Ascending aorta (tissue), 2 donors: Measurements from ENCODE around the gene RTN4. TPM values are rescaled to one million over a fixed set of nuclear protein-coding genes. Genes with fewer than 3 reads are reported as not detected.

Source experiments
- DNase-seq, 2 donors: peaks; one replicate each; pipeline ENCODE4 v3.0.0-alpha.2; 2019; ENCODE audit warnings: low spot score in 2 of 2
- H3K27ac ChIP-seq, 2 donors: fragments of 200-600 bp; sonication (generic); one replicate each; pipeline ENCODE4 v1.5.1; 2016 to 2017; ENCODE audit warnings: mild to moderate bottlenecking in 1 of 2
- H3K27me3 ChIP-seq: fragments of 200-600 bp; sonication (generic); one replicate; pipeline ENCODE4 v1.5.1; 2017
- H3K36me3 ChIP-seq, 2 donors: fragments of 200-600 bp; sonication (generic); one replicate each; pipeline ENCODE4 v1.5.1; 2016
- H3K4me1 ChIP-seq, 2 donors: fragments of 200-600 bp; sonication (generic); one replicate each; pipeline ENCODE4 v1.5.1; 2016 to 2017; ENCODE audit warnings: mild to moderate bottlenecking in 1 of 2
- H3K4me3 ChIP-seq, 2 donors: fragments of 200-600 bp; sonication (generic); one replicate each; pipeline ENCODE4 v1.5.1; 2016 to 2017; ENCODE audit warnings: mild to moderate bottlenecking in 1 of 2
- H3K9me3 ChIP-seq, 2 donors: fragments of 200-600 bp; sonication (generic); one replicate each; pipeline ENCODE4 v1.5.1; 2016
- intact Hi-C: fragments of 100-400 bp; cut with DNase I; formaldehyde crosslinking; loops from one replicate; pipeline ENCODE4 v1.15.1; 2023
- total RNA-seq: library from RNA; depleted of rRNA; stranded (reverse); fragments of >200 nt; gene quantifications from one replicate; pipeline ENCODE4 v1.1.0, GENCODE V29; 2016
- TF ChIP-seq, protein P1 (sequence below), 3 experiments: fragments of 200-600 bp in 2 of 3; fragments of 450-650 bp in 1 of 3; sonication (generic) in 2 of 3; IDR thresholded peaks; one replicate each; pipeline ENCODE4 v1.5.1; 2016 to 2019; ENCODE audit warnings: antibody characterized with exemption in 3 of 3, mild to moderate bottlenecking in 1 of 3, moderate library complexity in 1 of 3

Gene RTN4
- total RNA-seq, 1 donor from 2014 or later, result 296 TPM

DNA sequence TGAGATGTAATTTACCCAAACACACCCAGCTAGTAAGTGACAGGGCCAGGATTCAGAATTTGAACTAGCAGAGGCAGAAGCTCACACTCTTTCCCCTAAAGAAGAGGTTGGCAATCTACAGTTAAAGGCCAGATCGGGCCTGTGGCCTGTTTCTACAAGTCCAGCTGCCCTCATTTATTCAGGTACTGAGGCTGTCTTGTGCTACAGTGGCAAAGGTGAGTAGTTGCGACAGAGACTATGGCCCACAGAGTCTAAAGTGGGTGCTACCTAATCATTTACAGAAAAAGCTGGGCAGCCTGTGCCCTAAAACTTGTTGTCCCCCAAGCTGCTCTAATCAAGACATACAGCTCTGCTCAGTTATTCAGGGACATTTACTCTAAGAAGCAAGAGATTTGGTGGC, 86.8 kb downstream of the RTN4 start:
- Histone ChIP-seq H3K4me3 (no peak overlapping the region), H3K9me3 (no peaks in the 10 kb centered on the region), H3K36me3 (peaks cover 0 to 11% of the 10 kb centered on the region in 2 donors), H3K27me3 (no peaks in the 10 kb centered on the region), H3K27ac (no peak overlapping the region), H3K4me1 (no peaks in the 10 kb centered on the region)
- TF ChIP-seq, protein P1, sequence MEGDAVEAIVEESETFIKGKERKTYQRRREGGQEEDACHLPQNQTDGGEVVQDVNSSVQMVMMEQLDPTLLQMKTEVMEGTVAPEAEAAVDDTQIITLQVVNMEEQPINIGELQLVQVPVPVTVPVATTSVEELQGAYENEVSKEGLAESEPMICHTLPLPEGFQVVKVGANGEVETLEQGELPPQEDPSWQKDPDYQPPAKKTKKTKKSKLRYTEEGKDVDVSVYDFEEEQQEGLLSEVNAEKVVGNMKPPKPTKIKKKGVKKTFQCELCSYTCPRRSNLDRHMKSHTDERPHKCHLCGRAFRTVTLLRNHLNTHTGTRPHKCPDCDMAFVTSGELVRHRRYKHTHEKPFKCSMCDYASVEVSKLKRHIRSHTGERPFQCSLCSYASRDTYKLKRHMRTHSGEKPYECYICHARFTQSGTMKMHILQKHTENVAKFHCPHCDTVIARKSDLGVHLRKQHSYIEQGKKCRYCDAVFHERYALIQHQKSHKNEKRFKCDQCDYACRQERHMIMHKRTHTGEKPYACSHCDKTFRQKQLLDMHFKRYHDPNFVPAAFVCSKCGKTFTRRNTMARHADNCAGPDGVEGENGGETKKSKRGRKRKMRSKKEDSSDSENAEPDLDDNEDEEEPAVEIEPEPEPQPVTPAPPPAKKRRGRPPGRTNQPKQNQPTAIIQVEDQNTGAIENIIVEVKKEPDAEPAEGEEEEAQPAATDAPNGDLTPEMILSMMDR (IDR thresholded peaks at IDR 0.05), result no peak
- no peak for DNase-seq
- intact Hi-C loops, result no loop called here

DNA sequence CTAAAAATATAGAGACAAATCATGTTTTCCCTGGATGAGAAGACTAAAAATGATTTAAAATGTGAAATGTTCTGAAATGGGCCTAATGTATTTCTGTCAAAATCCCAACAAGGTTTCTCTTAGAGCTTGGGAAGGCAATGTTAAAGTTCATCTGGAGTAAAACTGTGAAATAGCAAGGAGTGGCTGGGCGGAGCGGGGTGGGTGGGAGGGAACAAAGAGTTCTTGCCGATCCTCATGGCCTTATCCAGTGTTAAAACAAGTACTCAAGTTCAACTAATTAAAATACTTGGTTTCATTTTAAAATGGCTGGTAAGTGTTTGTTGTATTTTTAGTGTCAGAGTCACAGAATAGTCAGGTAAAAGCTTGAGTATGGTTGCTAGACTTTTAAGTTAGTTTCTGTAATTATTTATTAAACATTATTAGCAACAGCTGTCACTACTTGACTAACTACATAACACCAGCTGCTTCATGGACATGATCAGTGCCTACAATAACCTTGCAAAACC, 87.3 kb downstream of the RTN4 start:
- intact Hi-C loops, result no loop called here
- H3K27ac ChIP-seq, result no peak overlapping the region
- no peaks in the 10 kb centered on the region for H3K4me1 ChIP-seq
- no peaks in the 10 kb centered on the region for H3K9me3 ChIP-seq
- H3K4me3 ChIP-seq, result no peak overlapping the region
- peaks cover 0 to 10% of the 10 kb centered on the region in 2 donors for H3K36me3 ChIP-seq
- TF ChIP-seq, protein P1 (IDR thresholded peaks at IDR 0.05), result no peak
- no peak for DNase-seq
- H3K27me3 ChIP-seq, result no peaks in the 10 kb centered on the region

DNA sequence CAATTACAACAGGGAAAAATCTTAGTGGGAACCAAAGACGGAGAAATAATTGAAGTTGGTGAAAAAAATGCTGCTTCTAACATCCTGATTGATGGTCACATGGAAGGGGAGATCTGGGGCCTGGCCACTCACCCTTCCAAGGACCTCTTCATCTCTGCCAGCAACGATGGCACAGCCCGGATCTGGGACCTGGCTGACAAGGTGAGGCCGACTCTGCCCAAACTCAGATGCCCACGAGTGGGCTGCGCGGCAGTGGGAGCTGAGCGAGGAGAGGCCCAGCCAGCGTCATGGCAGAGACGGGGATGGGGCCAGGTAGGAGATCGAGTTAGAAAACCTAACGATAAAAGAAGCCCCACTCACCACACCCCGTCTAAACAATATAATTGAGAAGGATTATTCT, 87.7 kb downstream of the RTN4 start:
- TF ChIP-seq, protein P1 (IDR thresholded peaks at IDR 0.05), result no peak
- peaks cover 0 to 7% of the 10 kb centered on the region in 2 donors for H3K36me3 ChIP-seq
- H3K9me3 ChIP-seq, result no peaks in the 10 kb centered on the region
- intact Hi-C loops, result no loop called here
- no peaks in the 10 kb centered on the region for H3K4me1 ChIP-seq
- H3K27ac ChIP-seq, result no peak overlapping the region
- H3K4me3 ChIP-seq, result no peak overlapping the region
- DNase-seq, result no peak
- H3K27me3 ChIP-seq, result no peaks in the 10 kb centered on the region

DNA sequence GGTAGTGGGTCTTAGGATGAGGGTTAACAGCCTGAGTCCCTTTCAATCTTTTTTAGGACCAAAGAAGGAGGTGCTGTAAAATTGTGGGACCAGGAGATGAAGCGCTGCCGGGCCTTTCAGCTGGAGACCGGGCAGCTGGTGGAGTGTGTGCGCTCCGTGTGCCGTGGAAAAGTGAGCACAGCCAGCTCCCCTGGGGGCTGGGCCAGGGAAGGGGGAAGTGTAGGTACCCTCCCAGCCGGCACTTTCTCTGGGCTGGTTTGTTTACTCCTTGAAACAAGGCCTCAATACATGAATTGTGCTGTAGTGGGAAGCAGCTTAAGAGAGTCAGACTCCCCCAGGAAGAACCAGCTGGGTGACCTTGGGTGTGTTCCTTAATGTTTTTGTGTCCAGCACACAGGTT, 90.1 kb downstream of the RTN4 start:
- Histone ChIP-seq H3K27ac (no peak overlapping the region), H3K36me3 (no peaks in the 10 kb centered on the region), H3K4me1 (no peaks in the 10 kb centered on the region), H3K27me3 (no peaks in the 10 kb centered on the region), H3K4me3 (no peak overlapping the region), H3K9me3 (no peaks in the 10 kb centered on the region)
- TF ChIP-seq, protein P1 (IDR thresholded peaks at IDR 0.05), result no peak
- no peak for DNase-seq
- intact Hi-C loops, result no loop called here

DNA sequence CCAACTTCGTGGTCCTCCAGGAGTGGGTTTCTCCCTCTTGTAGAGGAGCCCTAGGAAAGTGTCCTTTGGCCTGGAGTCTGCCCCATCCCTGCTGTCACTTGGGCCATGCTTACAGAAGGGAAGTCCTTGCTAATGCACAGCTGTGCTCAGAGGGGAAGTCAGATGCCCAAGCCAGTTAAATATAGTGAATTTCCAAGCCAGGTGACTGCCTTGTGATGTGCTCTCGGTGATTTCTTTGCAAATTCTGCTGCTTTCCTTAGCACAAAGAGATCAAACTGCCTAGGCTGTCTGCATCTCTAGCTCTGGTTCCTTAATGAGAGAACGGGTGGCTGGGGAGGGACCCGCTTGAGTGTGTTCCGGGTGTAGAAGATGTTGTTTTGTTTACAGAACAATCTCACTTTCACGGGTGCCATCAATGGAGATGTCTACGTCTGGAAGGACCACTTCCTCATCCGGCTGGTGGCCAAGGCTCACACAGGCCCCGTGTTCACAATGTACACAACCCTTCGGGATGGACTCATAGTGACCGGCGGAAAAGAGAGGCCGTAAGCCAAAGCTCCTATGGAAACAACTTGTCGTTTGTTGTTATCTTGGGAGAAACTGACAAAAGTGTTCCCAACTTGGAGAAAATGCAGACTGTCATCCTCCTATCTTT, 91.4 kb downstream of the RTN4 start:
- Histone ChIP-seq H3K4me3 (no peak overlapping the region), H3K4me1 (no peaks in the 10 kb centered on the region), H3K27ac (no peak overlapping the region), H3K9me3 (no peaks in the 10 kb centered on the region), H3K27me3 (no peaks in the 10 kb centered on the region), H3K36me3 (no peaks in the 10 kb centered on the region)
- TF ChIP-seq, protein P1 (IDR thresholded peaks at IDR 0.05), result no peak
- DNase-seq, result no peak
- intact Hi-C loops, result no loop called here
